Measurements from ENCODE around the gene PALD1. TPM values are rescaled to one million over a fixed set of nuclear protein-coding genes. Genes with fewer than 3 reads are reported as not detected.

Gene PALD1
- total RNA-seq, 6 donors from 2014 or later: 8.9 to 25.4 (median 13.4) TPM

- H3K27me3 ChIP-seq: no peaks in the 10 kb centered on the region
- peak; percentile 18 to 60 for ATAC-seq (ENCODE audit: low FRiP score in 2 of 2)
- H3K36me3 ChIP-seq: no peaks in the 10 kb centered on the region
- peaks cover 30 to 55% (median 39%) of the 10 kb centered on the region in 4 donors for H3K4me1 ChIP-seq
- 44 to 63% methylated on average over 6 to 8 of the region's 8 CpGs for WGBS, 2 donors
- TF ChIP-seq POLR2AphosphoS5 (IDR thresholded peaks at IDR 0.05) (no peak), POLR2A (IDR thresholded peaks at IDR 0.05) (no peak), EP300 (IDR thresholded peaks at IDR 0.05) (no peak)
- no peaks in the 10 kb centered on the region for H3K9me3 ChIP-seq
- no peak overlapping the region for H3K4me3 ChIP-seq
- DNase-seq: no peak
- peak overlapping the region in 2 of 4 donors; percentile 21 to 48 for H3K27ac ChIP-seq
Observed at GRCh38 chr10:70585578-70586169, 107.1 kb downstream of the PALD1 start.

- TF ChIP-seq CTCF (IDR thresholded peaks at IDR 0.05): no peak
- no peak for TF ChIP-seq EP300 (IDR thresholded peaks at IDR 0.05)
- no peak for TF ChIP-seq POLR2A (IDR thresholded peaks at IDR 0.05)
- no peak for TF ChIP-seq POLR2AphosphoS5 (IDR thresholded peaks at IDR 0.05)
- Histone ChIP-seq H3K27me3 (no peaks in the 10 kb centered on the region), H3K4me1 (peaks cover 30 to 55% (median 39%) of the 10 kb centered on the region in 4 donors), H3K27ac (no peak overlapping the region), H3K36me3 (no peaks in the 10 kb centered on the region), H3K4me3 (no peak overlapping the region), H3K9me3 (no peaks in the 10 kb centered on the region)
- ATAC-seq (ENCODE audit: low FRiP score in 2 of 2) (peak in 1 of 2 donors; percentile 41), DNase-seq (peak in 1 of 2 donors; percentile 13)
- WGBS, 2 donors: 83 to 91% methylated on average over 8 of the region's 8 CpGs
Observed at GRCh38 chr10:70586348-70586930, 107.9 kb downstream of the PALD1 start.

- Histone ChIP-seq H3K36me3 (no peaks in the 10 kb centered on the region), H3K4me1 (peaks cover 30 to 55% (median 39%) of the 10 kb centered on the region in 4 donors), H3K9me3 (no peaks in the 10 kb centered on the region), H3K27ac (no peak overlapping the region), H3K27me3 (no peaks in the 10 kb centered on the region), H3K4me3 (no peak overlapping the region)
- WGBS, 2 donors: 77 to 83% methylated on average over 8 of the region's 8 CpGs
- no peak for TF ChIP-seq POLR2AphosphoS5 (IDR thresholded peaks at IDR 0.05)
- no peak for TF ChIP-seq CTCF (IDR thresholded peaks at IDR 0.05)
- TF ChIP-seq POLR2A (IDR thresholded peaks at IDR 0.05): no peak
- no peak for TF ChIP-seq EP300 (IDR thresholded peaks at IDR 0.05)
- DNase-seq (no peak), ATAC-seq (ENCODE audit: low FRiP score in 2 of 2) (no peak)
Observed at GRCh38 chr10:70587045-70587658, 108.6 kb downstream of the PALD1 start.

GRCh38 chr10:70588255-70588654 is 109.7 kb downstream of the PALD1 start:
- Histone ChIP-seq H3K9me3 (no peaks in the 10 kb centered on the region), H3K27ac (no peak overlapping the region), H3K36me3 (no peaks in the 10 kb centered on the region), H3K4me3 (no peak overlapping the region), H3K4me1 (peaks cover 30 to 50% (median 35%) of the 10 kb centered on the region in 4 donors), H3K27me3 (no peaks in the 10 kb centered on the region)
- WGBS, 2 donors: 56 to 68% methylated on average over 6 of the region's 6 CpGs
- ATAC-seq (ENCODE audit: low FRiP score in 2 of 2) (no peak), DNase-seq (peak in 1 of 2 donors; percentile 15)
- no peak for TF ChIP-seq POLR2AphosphoS5 (IDR thresholded peaks at IDR 0.05)

GRCh38 chr10:70588859-70589570 is 110.4 kb downstream of the PALD1 start:
- ATAC-seq (ENCODE audit: low FRiP score in 2 of 2) (no peak), DNase-seq (peak in 1 of 2 donors; percentile 10)
- TF ChIP-seq EP300 (IDR thresholded peaks at IDR 0.05): no peak
- no peak for TF ChIP-seq POLR2A (IDR thresholded peaks at IDR 0.05)
- TF ChIP-seq POLR2AphosphoS5 (IDR thresholded peaks at IDR 0.05): no peak
- TF ChIP-seq CTCF (IDR thresholded peaks at IDR 0.05): no peak
- WGBS, 2 donors: 66 to 79% methylated on average over 10 of the region's 10 CpGs
- Histone ChIP-seq H3K4me1 (peaks cover 25 to 42% (median 27%) of the 10 kb centered on the region in 4 donors), H3K9me3 (no peaks in the 10 kb centered on the region), H3K4me3 (no peak overlapping the region), H3K27me3 (no peaks in the 10 kb centered on the region), H3K36me3 (no peaks in the 10 kb centered on the region), H3K27ac (peak overlapping the region in 3 of 4 donors; percentile 2 to 48 (median 37))

All from upper lobe of left lung (tissue), 6 donors.